Ishikawa (cell line): ENCODE measurements around the gene NOTCH2.

ENCODE experiments used
- CEBPB ChIP-seq: IDR thresholded peaks from 2 replicates; pipeline ENCODE4 v1.6.1; 2012
- CREB1 ChIP-seq: IDR thresholded peaks from 2 replicates; pipeline ENCODE4 v1.6.1; 2012; ENCODE audit warnings: low read depth
- EGR1 ChIP-seq: IDR thresholded peaks from 2 replicates; pipeline ENCODE4 v1.6.1; 2012
- EP300 ChIP-seq: IDR thresholded peaks from 2 replicates; pipeline ENCODE4 v1.6.1; 2012; ENCODE audit warnings: borderline replicate concordance
- FOXM1 ChIP-seq: IDR thresholded peaks from 2 replicates; pipeline ENCODE4 v1.6.1; 2012; ENCODE audit warnings: low read depth, borderline replicate concordance
- MAX ChIP-seq: IDR thresholded peaks from 2 replicates; pipeline ENCODE4 v1.6.1; 2012
- NFIC ChIP-seq: IDR thresholded peaks from 2 replicates; pipeline ENCODE4 v1.6.1; 2012
- RAD21 ChIP-seq: IDR thresholded peaks from 2 replicates; pipeline ENCODE4 v1.6.1; 2012; ENCODE audit warnings: low read depth
- REST ChIP-seq: IDR thresholded peaks from 2 replicates; pipeline ENCODE4 v1.6.1; 2012; ENCODE audit warnings: low read depth, mild to moderate bottlenecking
- TAF1 ChIP-seq: IDR thresholded peaks from 2 replicates; pipeline ENCODE4 v1.6.1; 2012; ENCODE audit warnings: low read depth, mild to moderate bottlenecking
- TCF12 ChIP-seq: IDR thresholded peaks from 2 replicates; pipeline ENCODE4 v1.6.1; 2012; ENCODE audit warnings: low read depth
- TEAD4 ChIP-seq: IDR thresholded peaks from 2 replicates; pipeline ENCODE4 v1.6.1; 2012
- USF1 ChIP-seq: IDR thresholded peaks from 2 replicates; pipeline ENCODE4 v1.6.1; 2012
- YY1 ChIP-seq: IDR thresholded peaks from 2 replicates; pipeline ENCODE4 v1.6.1; 2012; ENCODE audit warnings: low read depth
- ZBTB7A ChIP-seq: IDR thresholded peaks from 2 replicates; pipeline ENCODE4 v1.6.1; 2012; ENCODE audit warnings: low read depth

NOTCH2 gene

GRCh38 chr1:119941392-119941791 is 128.1 kb downstream of the NOTCH2 start:
- no peak for TF ChIP-seq USF1
- TF ChIP-seq CREB1 = no peak
- no peak for TF ChIP-seq ZBTB7A
- no peak for TF ChIP-seq RAD21
- TF ChIP-seq YY1 = no peak
- no peak for TF ChIP-seq FOXM1
- no peak for TF ChIP-seq TEAD4
- no peak for TF ChIP-seq MAX
- no peak for TF ChIP-seq TAF1
- TF ChIP-seq TCF12 = no peak
- TF ChIP-seq EGR1 = no peak
- TF ChIP-seq EP300 = no peak
- no peak for TF ChIP-seq CEBPB
- TF ChIP-seq REST = no peak
- TF ChIP-seq NFIC = no peak

- TF ChIP-seq NFIC (no peak), EP300 (no peak), FOXM1 (no peak), ZBTB7A (no peak)
These were observed 128.8 kb downstream of the NOTCH2 start for GRCh38 chr1:119940697-119941096.

- TF ChIP-seq CEBPB (no peak), USF1 (no peak), CREB1 (no peak)
These were observed 132.3 kb downstream of the NOTCH2 start for GRCh38 chr1:119937198-119937597.

GRCh38 chr1:119935915-119936314 is 133.5 kb downstream of the NOTCH2 start:
- TF ChIP-seq ZBTB7A (no peak), MAX (no peak), CEBPB (no peak), TEAD4 (no peak), TAF1 (no peak), EGR1 (no peak), YY1 (no peak), NFIC (no peak), RAD21 (no peak), TCF12 (no peak), REST (no peak), EP300 (no peak), CREB1 (no peak), USF1 (no peak), FOXM1 (no peak)

GRCh38 chr1:119935373-119935772 is 134.1 kb downstream of the NOTCH2 start:
- TF ChIP-seq EP300 (no peak), USF1 (no peak), ZBTB7A (no peak), EGR1 (no peak), RAD21 (no peak), TAF1 (no peak), FOXM1 (no peak), NFIC (no peak), CREB1 (no peak), REST (no peak), MAX (no peak), CEBPB (no peak), TEAD4 (no peak), TCF12 (no peak), YY1 (no peak)
